OCI-LY3 (cell line): ENCODE data around the gene PRXL2B.
A peak's percentile ranks its signal among the peaks of the same experiment; 100 is the strongest.

Experiments
- CTCF ChIP-seq: fragments of 200-600, 300-600 bp; sonication (generic); IDR thresholded peaks from 2 replicates; pipeline ENCODE4 v1.5.1; 2014; ENCODE audit warnings: antibody characterized with exemption, low read length, low read depth
- EZH2phosphoT487 ChIP-seq: fragments of 200-600 bp; shearing (Covaris generic); IDR thresholded peaks from 2 replicates; pipeline ENCODE4 v1.6.1; 2018; ENCODE audit warnings: antibody characterized with exemption, mixed run types, low read depth

DNA sequence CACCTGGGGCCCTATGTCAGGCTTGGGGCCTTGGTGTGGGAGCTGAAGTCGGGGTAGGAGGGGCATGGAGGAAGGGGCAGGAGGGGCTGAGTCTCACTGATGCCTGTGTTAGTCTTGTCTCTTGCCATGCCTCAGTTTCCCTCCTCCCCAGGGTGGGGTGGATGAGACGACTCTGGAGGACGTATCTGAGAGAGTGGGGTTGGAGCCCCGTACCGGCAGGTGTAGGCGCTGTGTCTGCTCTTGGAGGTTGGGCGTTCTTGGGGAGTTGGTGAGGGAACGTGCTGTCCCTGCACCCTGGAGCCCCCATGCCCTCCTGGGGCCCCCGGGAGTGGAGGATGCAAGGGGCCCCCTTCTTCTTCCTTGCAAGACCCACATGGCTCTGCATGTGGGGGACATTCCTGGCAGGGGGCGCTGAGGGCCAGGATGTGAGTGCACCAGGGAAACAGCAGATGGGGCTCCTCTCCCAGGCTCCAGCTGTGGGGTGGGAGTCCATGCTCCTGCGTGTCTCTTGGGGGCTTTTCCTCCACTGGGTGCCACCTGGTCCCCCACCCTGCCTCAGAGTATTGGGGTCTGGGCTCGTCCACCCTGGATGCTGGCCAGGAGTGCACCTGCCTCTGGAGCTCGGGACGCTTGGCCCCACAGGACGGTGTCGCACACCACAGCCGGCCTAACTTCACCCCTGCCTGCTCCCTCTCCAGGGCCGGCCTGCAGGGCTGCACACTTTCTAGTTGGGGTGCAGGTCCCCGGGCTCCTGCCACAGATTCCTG is 31.8 kb upstream of the PRXL2B start:
- peak; percentile 81 for TF ChIP-seq CTCF
- TF ChIP-seq EZH2phosphoT487: no peak
